HG03175 (cell line): ENCODE results near the gene CLSTN2.

Source experiments
- ATAC-seq: cut with Tn5 transposase; IDR thresholded peaks from one replicate; pipeline ENCODE4 v1.9.1; 2021; ENCODE audit warnings: mild to moderate bottlenecking, moderate library complexity; ENCODE audit not compliant: unreplicated experiment

CLSTN2 gene

GRCh38 chr3:139941580-139941979, 6.6 kb downstream of the CLSTN2 start:
- no peak for ATAC-seq

- ATAC-seq, result no peak
Observed at GRCh38 chr3:139944256-139944910, 9.4 kb downstream of the CLSTN2 start.

- no peak for ATAC-seq
Observed at GRCh38 chr3:139945386-139945785, 10.4 kb downstream of the CLSTN2 start.

GRCh38 chr3:139945942-139946341, 11.0 kb downstream of the CLSTN2 start:
- no peak for ATAC-seq

- no peak for ATAC-seq
Observed at GRCh38 chr3:139948467-139948866, 13.5 kb downstream of the CLSTN2 start.

GRCh38 chr3:139948898-139949297, 13.9 kb downstream of the CLSTN2 start:
- ATAC-seq, result no peak

- no peak for ATAC-seq
Observed at GRCh38 chr3:139953131-139953910, 18.3 kb downstream of the CLSTN2 start.

- no peak for ATAC-seq
Observed at GRCh38 chr3:139954146-139954860, 19.3 kb downstream of the CLSTN2 start.

- ATAC-seq, result no peak
Observed at GRCh38 chr3:139957844-139958243, 22.9 kb downstream of the CLSTN2 start.

- ATAC-seq, result no peak
Observed at GRCh38 chr3:139969386-139969785, 34.4 kb downstream of the CLSTN2 start.

- ATAC-seq, result no peak
Observed at GRCh38 chr3:139970526-139970925, 35.5 kb downstream of the CLSTN2 start.

- ATAC-seq, result no peak
Observed at GRCh38 chr3:139974809-139975425, 39.9 kb downstream of the CLSTN2 start.

- ATAC-seq, result no peak
Observed at GRCh38 chr3:139975594-139976365, 40.8 kb downstream of the CLSTN2 start.

- no peak for ATAC-seq
Observed at GRCh38 chr3:139978966-139979365, 44.0 kb downstream of the CLSTN2 start.

- no peak for ATAC-seq
Observed at GRCh38 chr3:139979991-139980390, 45.0 kb downstream of the CLSTN2 start.

- ATAC-seq, result no peak
Observed at GRCh38 chr3:139982404-139982803, 47.4 kb downstream of the CLSTN2 start.

- ATAC-seq, result no peak
Observed at GRCh38 chr3:139985576-139985975, 50.6 kb downstream of the CLSTN2 start.

- ATAC-seq, result no peak
Observed at GRCh38 chr3:139987908-139988307, 52.9 kb downstream of the CLSTN2 start.

GRCh38 chr3:139988472-139989156, 53.6 kb downstream of the CLSTN2 start:
- no peak for ATAC-seq

GRCh38 chr3:139994891-139995290, 59.9 kb downstream of the CLSTN2 start:
- ATAC-seq, result no peak
